Ishikawa (cell line): ENCODE measurements around the gene SZT2.

Source experiments
- CEBPB ChIP-seq: IDR thresholded peaks from 2 replicates; pipeline ENCODE4 v1.6.1; 2012
- CREB1 ChIP-seq: IDR thresholded peaks from 2 replicates; pipeline ENCODE4 v1.6.1; 2012; ENCODE audit warnings: low read depth
- EGR1 ChIP-seq: IDR thresholded peaks from 2 replicates; pipeline ENCODE4 v1.6.1; 2012
- EP300 ChIP-seq: IDR thresholded peaks from 2 replicates; pipeline ENCODE4 v1.6.1; 2012; ENCODE audit warnings: borderline replicate concordance
- FOXM1 ChIP-seq: IDR thresholded peaks from 2 replicates; pipeline ENCODE4 v1.6.1; 2012; ENCODE audit warnings: low read depth, borderline replicate concordance
- MAX ChIP-seq: IDR thresholded peaks from 2 replicates; pipeline ENCODE4 v1.6.1; 2012
- NFIC ChIP-seq: IDR thresholded peaks from 2 replicates; pipeline ENCODE4 v1.6.1; 2012
- RAD21 ChIP-seq: IDR thresholded peaks from 2 replicates; pipeline ENCODE4 v1.6.1; 2012; ENCODE audit warnings: low read depth
- TAF1 ChIP-seq: IDR thresholded peaks from 2 replicates; pipeline ENCODE4 v1.6.1; 2012; ENCODE audit warnings: low read depth, mild to moderate bottlenecking
- TCF12 ChIP-seq: IDR thresholded peaks from 2 replicates; pipeline ENCODE4 v1.6.1; 2012; ENCODE audit warnings: low read depth
- YY1 ChIP-seq: IDR thresholded peaks from 2 replicates; pipeline ENCODE4 v1.6.1; 2012; ENCODE audit warnings: low read depth
- ZBTB7A ChIP-seq: IDR thresholded peaks from 2 replicates; pipeline ENCODE4 v1.6.1; 2012; ENCODE audit warnings: low read depth
- TF ChIP-seq, protein P1 (sequence below): IDR thresholded peaks from 2 replicates; pipeline ENCODE4 v1.6.1; 2012; ENCODE audit warnings: low read depth, mild to moderate bottlenecking
- TF ChIP-seq, protein P2 (sequence below): IDR thresholded peaks from 2 replicates; pipeline ENCODE4 v1.6.1; 2012

DNA sequence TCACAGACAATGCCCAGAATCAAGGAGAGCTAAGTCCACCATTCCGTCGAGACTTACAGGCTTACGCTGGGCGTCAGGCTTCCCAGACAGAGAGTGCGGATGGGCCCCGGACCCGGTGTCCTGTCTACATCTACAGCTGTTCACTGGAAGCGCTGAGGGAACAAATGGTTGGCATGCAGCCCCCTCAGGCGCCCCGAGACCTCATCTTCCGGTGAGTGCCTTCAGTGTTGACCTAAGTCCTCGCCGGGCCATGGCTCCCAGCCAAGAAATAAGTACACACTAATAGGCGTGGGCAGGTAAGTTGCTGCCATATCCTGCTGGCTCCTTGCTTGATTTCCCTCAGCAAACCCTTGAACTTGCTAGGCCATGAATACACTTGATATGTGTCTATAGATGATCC lies 37.8 kb downstream of the SZT2 start:
- TF ChIP-seq TCF12 (no peak), EP300 (no peak), YY1 (no peak), RAD21 (no peak), CEBPB (no peak), CREB1 (no peak), EGR1 (no peak), FOXM1 (no peak), TAF1 (no peak), MAX (no peak), NFIC (no peak), ZBTB7A (no peak)
- TF ChIP-seq, protein P1, sequence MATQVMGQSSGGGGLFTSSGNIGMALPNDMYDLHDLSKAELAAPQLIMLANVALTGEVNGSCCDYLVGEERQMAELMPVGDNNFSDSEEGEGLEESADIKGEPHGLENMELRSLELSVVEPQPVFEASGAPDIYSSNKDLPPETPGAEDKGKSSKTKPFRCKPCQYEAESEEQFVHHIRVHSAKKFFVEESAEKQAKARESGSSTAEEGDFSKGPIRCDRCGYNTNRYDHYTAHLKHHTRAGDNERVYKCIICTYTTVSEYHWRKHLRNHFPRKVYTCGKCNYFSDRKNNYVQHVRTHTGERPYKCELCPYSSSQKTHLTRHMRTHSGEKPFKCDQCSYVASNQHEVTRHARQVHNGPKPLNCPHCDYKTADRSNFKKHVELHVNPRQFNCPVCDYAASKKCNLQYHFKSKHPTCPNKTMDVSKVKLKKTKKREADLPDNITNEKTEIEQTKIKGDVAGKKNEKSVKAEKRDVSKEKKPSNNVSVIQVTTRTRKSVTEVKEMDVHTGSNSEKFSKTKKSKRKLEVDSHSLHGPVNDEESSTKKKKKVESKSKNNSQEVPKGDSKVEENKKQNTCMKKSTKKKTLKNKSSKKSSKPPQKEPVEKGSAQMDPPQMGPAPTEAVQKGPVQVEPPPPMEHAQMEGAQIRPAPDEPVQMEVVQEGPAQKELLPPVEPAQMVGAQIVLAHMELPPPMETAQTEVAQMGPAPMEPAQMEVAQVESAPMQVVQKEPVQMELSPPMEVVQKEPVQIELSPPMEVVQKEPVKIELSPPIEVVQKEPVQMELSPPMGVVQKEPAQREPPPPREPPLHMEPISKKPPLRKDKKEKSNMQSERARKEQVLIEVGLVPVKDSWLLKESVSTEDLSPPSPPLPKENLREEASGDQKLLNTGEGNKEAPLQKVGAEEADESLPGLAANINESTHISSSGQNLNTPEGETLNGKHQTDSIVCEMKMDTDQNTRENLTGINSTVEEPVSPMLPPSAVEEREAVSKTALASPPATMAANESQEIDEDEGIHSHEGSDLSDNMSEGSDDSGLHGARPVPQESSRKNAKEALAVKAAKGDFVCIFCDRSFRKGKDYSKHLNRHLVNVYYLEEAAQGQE: no peak
- TF ChIP-seq, protein P2, sequence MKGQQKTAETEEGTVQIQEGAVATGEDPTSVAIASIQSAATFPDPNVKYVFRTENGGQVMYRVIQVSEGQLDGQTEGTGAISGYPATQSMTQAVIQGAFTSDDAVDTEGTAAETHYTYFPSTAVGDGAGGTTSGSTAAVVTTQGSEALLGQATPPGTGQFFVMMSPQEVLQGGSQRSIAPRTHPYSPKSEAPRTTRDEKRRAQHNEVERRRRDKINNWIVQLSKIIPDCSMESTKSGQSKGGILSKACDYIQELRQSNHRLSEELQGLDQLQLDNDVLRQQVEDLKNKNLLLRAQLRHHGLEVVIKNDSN: no peak
